Lung (tissue), 12 donors: ENCODE measurements around the gene ACACA. TPM values are rescaled to one million over a fixed set of nuclear protein-coding genes. Genes with fewer than 3 reads are reported as not detected.

Experiments
- ATAC-seq: fragments of 200-7000 bp; cut with Tn5 transposase; one replicate; pipeline ENCODE4 v1.9.1; 2020; ENCODE audit warnings: moderate number of reproducible peaks; ENCODE audit not compliant: insufficient read depth, low FRiP score
- DNase-seq, 3 donors: peaks; one replicate each; pipeline ENCODE4 v3.0.0-alpha.2; 2013 to 2017
- H3K27ac ChIP-seq, 2 donors: one replicate each; pipeline ENCODE4 v1.5.1; 2013; ENCODE audit warnings: mild to moderate bottlenecking in 2 of 2, moderate library complexity in 2 of 2, control low read depth in 1 of 2, inconsistent platforms in 1 of 2, low read depth in 1 of 2, low read length in 1 of 2
- H3K27me3 ChIP-seq, 3 donors: one replicate each; pipeline ENCODE4 v1.5.1; 2013; ENCODE audit warnings: low read length in 2 of 3; ENCODE audit not compliant: control insufficient read depth in 3 of 3, insufficient read depth in 3 of 3
- H3K36me3 ChIP-seq, 4 donors: one replicate each; pipeline ENCODE4 v1.5.1; 2013; ENCODE audit warnings: low read length in 4 of 4, mild to moderate bottlenecking in 1 of 4, moderate library complexity in 1 of 4; ENCODE audit not compliant: control insufficient read depth in 4 of 4, insufficient read depth in 4 of 4
- H3K4me1 ChIP-seq, 5 donors: one replicate each; pipeline ENCODE4 v1.5.1; 2013; ENCODE audit warnings: low read length in 5 of 5, mild to moderate bottlenecking in 2 of 5, moderate library complexity in 1 of 5; ENCODE audit not compliant: control insufficient read depth in 5 of 5, insufficient read depth in 5 of 5
- H3K4me3 ChIP-seq: one replicate; pipeline ENCODE4 v1.5.1; 2013; ENCODE audit warnings: mild to moderate bottlenecking, control low read depth, moderate library complexity
- H3K9ac ChIP-seq, 2 donors: one replicate each; pipeline ENCODE4 v1.5.1; 2013; ENCODE audit warnings: low read length in 2 of 2, control low read depth in 1 of 2; ENCODE audit not compliant: insufficient read depth in 1 of 2
- H3K9me3 ChIP-seq, 4 donors: one replicate each; pipeline ENCODE4 v1.5.1; 2013; ENCODE audit warnings: low read length in 3 of 4, mild to moderate bottlenecking in 1 of 4, moderate library complexity in 1 of 4; ENCODE audit not compliant: control insufficient read depth in 4 of 4, insufficient read depth in 3 of 4
- CTCF ChIP-seq: IDR thresholded peaks from 2 replicates; pipeline ENCODE4 v1.5.1; 2012; ENCODE audit warnings: mild to moderate bottlenecking; ENCODE audit errors: control extremely low read depth, extremely low read depth
- WGBS, 2 donors: extraction: QIAGEN DNeasy Blood & Tissue Kit; methylation state at CpG; one replicate each; pipeline ENCODE4 v1.1.7; 2013; 5-methylcytosine and 5-hydroxymethylcytosine counted together
- polyA plus RNA-seq, 2 donors: library from polyadenylated mRNA; stranded (reverse); fragments of 200-250 nt; gene quantifications; one replicate each; pipeline ENCODE4 v1.2.1, GENCODE V29; 2013
- total RNA-seq, 2 donors: library from RNA; depleted of rRNA in 1 of 2; stranded (reverse); fragments of >200 nt in 1 of 2; gene quantifications; one replicate each; pipeline ENCODE4 v1.2.1, GENCODE V29; 2014 to 2021
- donor health status: control.
- donor health status: control.
- donor health status: Bipolar disorder and iron deficiency.
- donor health status: healthy.
- donor health status: DM: yes; HTN: yes; CAD: no.

Gene ACACA
- total and polyA plus RNA-seq, 4 donors: 26.0 to 111 (median 55.6) TPM

GRCh38 chr17:37233036-37233435 is 173.6 kb downstream of the ACACA start:
- Histone ChIP-seq H3K4me1 (no peaks in the 10 kb centered on the region), H3K9me3 (no peaks in the 10 kb centered on the region), H3K27me3 (no peaks in the 10 kb centered on the region), H3K27ac (no peak overlapping the region), H3K9ac (no peak overlapping the region), H3K4me3 (no peak overlapping the region), H3K36me3 (peaks cover 8 to 26% (median 14%) of the 10 kb centered on the region in 4 donors)
- DNase-seq (no peak), ATAC-seq (no peak)
- TF ChIP-seq CTCF: no peak
- WGBS, 2 donors: 96 to 98% methylated on average over 11 of the region's 11 CpGs

GRCh38 chr17:37231887-37232286 is 174.7 kb downstream of the ACACA start:
- ATAC-seq: no peak
- TF ChIP-seq CTCF: no peak
- no peaks in the 10 kb centered on the region for H3K9me3 ChIP-seq
- 95 to 100% methylated on average over 2 of the region's 2 CpGs for WGBS, 2 donors
- H3K4me3 ChIP-seq: no peak overlapping the region
- no peaks in the 10 kb centered on the region for H3K27me3 ChIP-seq
- DNase-seq: no peak
- H3K27ac ChIP-seq: no peak overlapping the region
- no peaks in the 10 kb centered on the region for H3K4me1 ChIP-seq
- peaks cover 4 to 26% (median 11%) of the 10 kb centered on the region in 4 donors for H3K36me3 ChIP-seq
- no peak overlapping the region for H3K9ac ChIP-seq

- ATAC-seq (no peak), DNase-seq (no peak)
- WGBS, 2 donors: 95 to 97% methylated on average over 1 of the region's 1 CpG
- Histone ChIP-seq H3K4me1 (no peaks in the 10 kb centered on the region), H3K4me3 (no peak overlapping the region), H3K27ac (no peak overlapping the region), H3K27me3 (no peaks in the 10 kb centered on the region), H3K9me3 (no peaks in the 10 kb centered on the region), H3K36me3 (peaks cover 4 to 34% (median 10%) of the 10 kb centered on the region in 4 donors), H3K9ac (no peak overlapping the region)
- TF ChIP-seq CTCF: no peak
Observed at GRCh38 chr17:37230633-37231032, 176.0 kb downstream of the ACACA start.

GRCh38 chr17:37225465-37225864 is 181.2 kb downstream of the ACACA start:
- Histone ChIP-seq H3K4me3 (no peak overlapping the region), H3K9ac (no peak overlapping the region), H3K36me3 (peaks cover 4 to 19% (median 11%) of the 10 kb centered on the region in 4 donors), H3K4me1 (peaks cover 0 to 8% (median 0%) of the 10 kb centered on the region in 5 donors), H3K27ac (no peak overlapping the region), H3K9me3 (no peaks in the 10 kb centered on the region), H3K27me3 (no peaks in the 10 kb centered on the region)
- 84 to 87% methylated on average over 4 of the region's 4 CpGs for WGBS, 2 donors
- DNase-seq: no peak
- ATAC-seq: no peak
- TF ChIP-seq CTCF: no peak
